Amygdala (tissue), 56 donors: ENCODE data around the gene PEAK1.

Experiments
- DNase-seq, 56 donors: peaks; one replicate each; lab custom pipeline; 2025; lab: John Stamatoyannopoulos, UW

Gene PEAK1

DNA sequence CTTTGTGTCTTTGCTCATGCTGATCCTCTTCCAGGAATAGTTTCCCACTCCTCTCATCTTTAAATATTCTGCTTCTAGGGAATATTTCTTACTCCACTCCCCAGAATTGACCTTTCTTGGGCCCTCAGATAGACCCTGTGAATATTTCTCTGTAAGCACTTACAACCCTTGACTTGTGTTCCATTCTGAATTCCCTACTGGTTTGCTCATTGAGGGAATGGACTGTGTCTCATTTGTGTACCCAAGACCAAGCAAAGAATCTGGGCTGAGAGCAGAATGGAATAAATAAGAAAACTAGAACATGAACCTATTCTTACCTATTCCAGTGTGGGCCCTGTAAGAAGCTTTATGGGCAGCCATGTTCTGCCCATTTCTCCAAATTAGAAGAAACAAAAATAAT is 276.3 kb downstream of the PEAK1 start:
- DNase-seq: no peak

DNA sequence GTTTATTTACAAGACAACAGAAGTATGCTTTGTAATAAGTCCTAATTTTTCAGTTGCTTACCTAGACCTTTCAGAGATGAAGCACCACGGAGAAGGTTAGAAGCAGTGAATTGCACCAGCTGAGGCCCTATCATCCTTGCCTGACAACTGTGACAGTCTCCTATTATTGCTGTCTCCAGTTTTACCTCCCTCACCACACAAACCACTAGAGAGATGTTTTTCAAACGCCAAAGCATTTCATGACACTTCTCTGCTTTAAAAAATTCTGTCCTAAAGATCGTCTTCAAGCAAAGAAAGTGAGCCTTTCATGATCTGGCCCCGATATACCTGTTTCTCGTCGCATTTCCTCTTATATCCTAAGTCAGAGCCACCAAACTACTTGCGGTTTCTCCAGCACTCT is 276.7 kb downstream of the PEAK1 start:
- no peak for DNase-seq

DNA sequence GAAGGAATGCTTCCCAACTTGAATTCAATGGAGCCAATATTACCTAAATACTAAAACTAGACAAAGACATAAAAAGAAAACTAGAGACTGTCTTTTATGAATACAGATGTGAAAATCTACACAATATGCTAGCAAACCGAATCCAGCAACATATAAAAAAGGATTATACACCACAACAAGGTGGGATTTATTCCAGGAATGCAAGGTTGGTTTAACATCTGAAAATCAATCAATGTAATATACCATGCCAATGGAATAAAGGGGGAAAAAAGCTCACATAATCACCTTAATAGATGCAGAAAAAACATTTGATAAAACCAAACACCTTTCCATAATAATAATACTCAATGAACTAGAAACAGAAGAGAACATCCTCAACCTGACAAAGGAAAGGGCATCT is 279.7 kb downstream of the PEAK1 start:
- no peak for DNase-seq

DNA sequence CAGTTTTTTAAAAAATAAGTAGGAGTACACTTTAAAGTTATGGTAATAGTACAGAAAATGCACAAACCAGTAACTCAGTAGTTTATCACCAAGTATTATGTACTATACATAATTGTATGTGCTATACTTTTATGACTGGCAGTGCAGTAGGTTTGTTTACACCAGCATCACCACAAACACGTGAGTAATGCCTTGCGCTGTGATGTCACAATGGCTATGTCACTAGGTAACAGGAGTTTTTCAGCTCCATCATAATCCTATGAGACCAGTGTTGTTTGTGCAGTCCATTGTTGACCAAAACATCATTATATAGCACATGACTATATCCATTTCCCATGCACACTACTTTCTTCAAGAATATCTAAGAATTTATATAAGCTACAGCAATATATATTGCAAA is 280.6 kb downstream of the PEAK1 start:
- no peak for DNase-seq

DNA sequence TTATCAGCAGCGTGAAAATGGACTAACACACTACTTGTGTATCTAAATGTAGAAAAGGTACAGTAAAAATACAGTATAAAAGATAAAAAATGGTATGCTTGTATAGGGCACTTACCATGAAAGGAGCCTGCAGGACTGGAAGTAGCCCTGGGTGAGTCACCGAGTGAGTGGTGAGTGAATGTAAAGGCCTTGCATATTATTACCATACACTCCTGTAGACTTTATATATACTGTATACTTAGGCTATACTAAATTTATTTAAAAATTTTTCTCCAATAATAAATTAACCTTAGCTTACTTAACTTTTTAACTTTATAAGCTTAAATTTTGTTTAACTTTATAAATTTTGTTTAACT is 281.8 kb downstream of the PEAK1 start:
- DNase-seq: no peak

DNA sequence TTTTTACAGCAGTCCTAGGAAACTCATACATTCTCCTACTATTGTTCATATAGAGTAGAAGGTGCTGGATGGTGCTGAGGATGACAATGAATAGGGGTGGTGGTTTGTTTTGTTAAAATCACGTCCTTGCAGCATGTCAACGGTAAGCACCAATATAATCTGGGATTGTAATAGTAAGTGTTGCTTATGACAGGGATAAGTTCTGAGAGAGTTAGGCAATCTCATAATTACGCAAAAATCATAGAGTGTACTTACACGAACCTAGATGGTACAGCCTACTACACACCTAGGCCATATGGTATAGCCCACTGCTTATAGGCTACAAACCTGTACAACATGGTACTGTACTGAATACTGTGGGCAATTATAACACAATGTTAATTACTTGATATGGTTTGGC is 284.7 kb downstream of the PEAK1 start:
- DNase-seq: no peak

DNA sequence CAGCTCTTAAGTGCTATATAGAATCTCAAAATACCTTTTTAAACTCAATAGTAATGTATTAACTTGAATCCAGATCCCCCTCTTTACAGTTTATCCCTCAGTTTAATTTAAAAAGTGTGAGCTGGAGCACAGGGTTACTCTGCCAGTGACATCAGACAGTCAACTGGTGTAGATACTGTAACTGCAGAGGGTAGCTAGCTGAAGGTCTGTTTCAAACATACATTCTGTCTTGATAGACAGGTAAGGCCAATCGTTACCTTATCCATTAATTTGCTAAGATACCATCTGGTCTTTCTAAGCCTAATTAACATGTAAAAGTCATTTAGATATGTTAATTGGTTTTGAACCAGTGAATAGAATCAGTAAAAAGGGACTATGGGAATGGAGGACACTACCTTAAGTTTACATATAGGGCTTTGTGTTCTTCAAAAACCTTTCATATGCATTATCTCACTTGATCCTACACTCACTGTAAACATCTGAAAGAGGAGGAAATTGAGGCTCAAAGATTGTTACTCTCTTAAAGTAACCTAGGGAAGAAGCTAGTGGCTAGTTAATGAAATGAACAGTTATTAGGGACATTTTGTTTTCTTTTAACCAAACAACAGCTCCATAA is 289.5 kb downstream of the PEAK1 start:
- DNase-seq: no peak

DNA sequence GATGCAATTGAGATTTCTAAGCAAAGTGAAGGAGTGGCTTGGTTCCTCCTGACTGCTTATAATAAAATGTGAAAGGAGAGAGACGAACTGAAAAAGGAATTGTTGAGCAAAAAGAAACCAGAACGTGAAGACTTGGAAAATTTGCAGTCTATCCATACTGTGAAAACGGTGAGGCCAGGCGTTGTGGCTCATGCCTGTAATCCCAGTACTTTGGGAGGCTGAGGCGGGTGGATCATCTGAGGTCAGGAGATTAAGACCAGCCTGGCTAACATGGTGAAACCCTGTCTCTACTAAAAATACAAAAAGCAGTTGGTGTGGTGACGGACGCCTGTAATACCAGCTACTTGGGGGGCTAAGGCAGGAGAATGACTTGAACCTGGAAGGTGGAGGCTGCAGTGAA is 292.3 kb downstream of the PEAK1 start:
- no peak for DNase-seq

DNA sequence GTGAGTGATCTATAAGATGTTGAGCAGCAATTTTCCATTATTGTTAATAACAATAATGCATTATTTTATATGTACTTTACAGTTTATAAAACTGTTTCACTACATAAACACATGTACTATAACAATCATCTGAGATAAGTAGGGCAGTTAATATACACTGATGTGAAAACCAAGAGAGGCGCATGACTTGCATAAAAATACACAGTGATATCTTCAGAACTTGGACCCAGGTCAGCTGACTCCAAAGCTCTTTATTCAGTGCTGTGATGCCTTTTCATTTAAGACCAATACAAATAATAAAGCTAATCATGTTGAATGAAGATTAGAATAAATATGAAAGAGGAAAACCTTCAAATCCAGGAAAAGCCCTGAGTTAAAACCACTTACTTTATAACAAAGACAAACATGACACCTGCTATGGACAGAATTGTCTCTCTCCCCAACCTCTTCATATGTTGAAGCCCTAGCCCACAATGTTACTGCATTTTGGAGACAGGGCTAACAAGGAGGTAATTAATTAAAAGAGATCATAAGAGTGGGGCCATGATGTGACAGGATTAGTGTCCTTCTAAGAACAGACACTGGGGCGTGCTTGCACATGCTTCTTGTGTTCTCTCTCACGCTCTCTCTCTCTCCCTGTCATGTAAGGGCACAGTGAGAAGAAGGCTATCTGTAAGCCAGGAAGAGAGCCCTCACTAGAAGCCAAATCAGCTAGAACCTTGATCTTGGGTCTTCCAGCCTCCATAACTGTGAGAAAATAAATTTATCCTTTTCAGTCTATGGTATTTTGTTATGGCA is 293.2 kb downstream of the PEAK1 start:
- no peak for DNase-seq

DNA sequence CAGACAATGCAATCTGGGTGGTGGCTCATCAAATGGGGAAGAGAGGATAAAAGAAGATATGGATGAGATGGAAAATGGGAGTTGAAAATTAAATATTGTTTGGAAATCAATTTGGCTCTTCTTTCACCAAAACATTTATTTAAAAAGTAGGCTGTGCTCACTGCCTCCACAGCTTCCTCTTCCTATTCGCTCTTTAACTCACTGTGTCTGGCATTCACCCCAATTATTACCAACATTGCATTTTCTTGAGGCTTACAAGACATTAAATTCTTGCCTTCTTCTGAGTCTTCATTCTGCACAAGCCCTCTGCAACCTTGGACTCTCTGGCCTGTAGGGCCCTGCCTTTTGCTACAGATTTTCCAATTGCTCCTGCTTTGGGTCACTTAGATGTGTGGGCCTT is 296.1 kb downstream of the PEAK1 start:
- DNase-seq: no peak

DNA sequence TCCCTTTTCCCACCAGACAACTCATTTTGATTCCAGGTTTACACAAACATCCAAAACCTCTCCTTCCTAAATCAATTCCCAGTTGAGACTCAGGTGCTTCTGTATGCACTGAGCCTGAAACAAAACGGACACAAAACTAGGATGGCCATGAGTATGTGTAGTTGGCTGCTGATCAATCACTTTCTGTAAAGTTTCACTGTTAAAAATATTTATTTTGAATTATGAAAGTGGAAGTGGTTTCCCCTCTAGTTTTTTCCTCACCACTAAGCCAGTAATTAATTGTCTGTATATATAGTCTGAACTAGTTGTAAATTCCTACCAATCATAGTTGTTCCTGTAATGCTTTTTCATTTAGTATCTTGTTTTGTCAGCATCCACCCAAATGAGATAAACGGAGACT is 297.3 kb downstream of the PEAK1 start:
- DNase-seq: no peak

DNA sequence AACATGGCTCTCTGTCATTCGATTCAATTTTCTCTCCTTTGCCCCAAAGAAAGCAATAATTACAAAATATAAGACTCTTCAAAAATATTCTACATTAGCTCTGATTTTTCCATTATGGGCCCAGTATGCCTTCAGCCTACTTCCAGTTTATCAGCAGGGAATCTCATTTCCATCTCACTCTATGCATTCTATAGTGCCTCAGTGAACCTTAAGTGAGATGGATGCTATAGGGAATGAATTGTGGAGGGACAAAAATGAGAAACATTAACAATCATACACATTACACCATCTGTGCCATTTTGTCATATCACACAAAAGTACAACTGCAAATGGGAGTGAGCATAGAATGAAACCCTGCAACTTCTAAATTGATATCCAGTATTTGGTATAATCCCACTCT is 298.3 kb downstream of the PEAK1 start:
- no peak for DNase-seq

DNA sequence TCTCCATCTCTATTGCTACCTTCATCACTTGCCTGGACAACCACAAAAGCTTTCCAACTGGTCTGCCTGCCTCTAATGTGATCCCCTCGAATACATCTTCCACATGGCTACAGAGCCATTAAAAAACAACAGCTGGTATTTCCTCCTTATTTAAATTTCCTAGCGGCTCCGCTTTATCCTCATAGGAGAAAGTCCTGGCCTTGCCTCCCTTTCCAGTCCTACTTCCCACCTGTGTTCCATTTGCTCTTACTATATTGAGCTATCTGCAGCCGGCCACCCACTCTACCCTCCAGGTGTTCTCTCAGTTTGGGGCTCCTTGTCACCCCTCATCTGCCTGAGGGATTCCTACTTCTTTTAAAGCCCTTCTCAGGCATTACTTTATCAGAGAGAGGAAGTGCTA is 299.3 kb downstream of the PEAK1 start:
- no peak for DNase-seq

DNA sequence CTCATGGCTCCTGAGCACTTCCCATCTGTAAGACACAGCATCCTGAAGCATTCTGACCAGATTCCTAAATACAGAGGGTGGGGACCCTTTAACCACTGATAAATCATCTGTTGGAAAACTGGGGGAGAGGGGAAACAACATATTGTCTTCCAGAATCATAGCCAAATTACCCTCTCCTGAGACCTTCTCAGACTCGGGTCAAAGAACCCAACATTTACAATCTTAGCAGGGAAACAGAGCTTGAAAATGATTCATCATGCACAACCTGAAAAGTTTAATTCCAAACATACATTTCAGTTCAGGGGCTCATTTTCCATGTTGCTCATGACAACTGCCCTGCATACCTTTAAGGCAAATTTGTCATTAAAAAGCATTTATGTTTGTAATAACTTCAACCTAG is 300.5 kb downstream of the PEAK1 start:
- no peak for DNase-seq

DNA sequence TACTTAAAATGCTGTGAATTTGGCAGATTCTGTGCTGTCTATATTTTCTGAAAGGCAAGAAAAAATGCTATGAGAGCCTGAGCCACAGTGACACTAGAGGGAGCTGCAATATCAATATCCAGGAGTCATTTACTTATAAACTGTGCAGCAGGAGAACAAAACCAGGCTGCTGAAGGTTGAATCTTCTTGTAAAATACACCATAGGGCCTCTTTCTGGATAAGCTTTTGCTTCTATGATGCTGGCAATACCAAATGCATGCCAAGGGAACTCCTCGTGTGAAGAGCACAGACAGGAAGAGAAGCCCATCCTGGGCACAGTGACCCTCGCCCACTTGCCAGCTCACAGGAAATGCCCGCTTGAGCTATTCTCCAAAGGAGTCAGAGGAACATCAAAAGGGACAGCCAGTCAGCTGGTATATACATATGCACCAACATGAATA is 301.0 kb downstream of the PEAK1 start:
- DNase-seq: peak in 21 of 56 donors; percentile 3 to 82 (median 28)

DNA sequence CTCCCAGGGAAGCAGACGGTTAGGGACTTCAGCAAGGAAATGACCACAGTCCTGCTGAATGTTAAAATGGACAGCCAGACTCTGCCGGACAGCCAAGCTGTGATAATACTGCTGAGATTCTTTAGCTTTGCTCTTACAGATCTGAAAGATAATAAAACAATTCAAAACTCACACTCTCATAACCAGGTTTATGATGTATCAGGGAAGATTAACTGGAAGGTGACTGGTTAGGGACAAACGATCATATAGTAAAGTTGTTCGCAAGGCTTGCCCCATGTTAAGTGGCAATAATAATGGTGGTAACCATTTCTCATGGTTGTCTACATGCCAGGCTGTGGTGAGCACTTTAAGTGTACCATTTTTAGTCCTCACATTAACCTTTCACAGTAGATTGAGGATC is 304.7 kb downstream of the PEAK1 start:
- DNase-seq: no peak

DNA sequence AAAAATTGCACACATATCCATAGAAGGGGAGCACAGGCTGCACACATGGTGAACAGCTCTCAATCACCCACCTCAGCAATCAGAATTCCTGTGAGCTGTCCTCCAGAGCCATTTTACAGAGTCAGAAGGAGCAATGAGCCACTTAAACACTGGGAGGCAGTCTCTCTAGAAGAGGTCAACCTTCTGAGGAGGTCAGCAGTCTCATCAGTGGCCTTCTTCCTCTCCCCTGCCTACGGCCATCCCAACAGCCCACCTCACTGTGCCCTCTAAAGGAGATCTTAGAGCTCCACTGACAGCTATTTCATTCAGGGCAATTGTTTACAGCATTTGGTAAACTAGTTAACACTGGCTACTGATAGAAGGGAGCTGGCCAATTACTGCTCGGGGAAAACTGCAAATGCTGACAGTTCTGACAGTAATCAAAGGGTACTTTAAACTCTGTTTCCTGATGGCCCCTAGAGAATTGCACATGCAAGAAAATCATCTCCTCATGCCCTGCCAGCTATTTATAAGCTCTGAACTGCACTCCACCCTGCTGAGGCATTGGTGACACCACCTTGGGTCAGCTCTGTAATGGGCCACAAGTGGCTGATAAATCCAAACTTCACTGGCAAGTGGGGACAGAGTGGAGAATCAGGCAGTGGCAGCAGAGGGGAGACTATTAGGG is 306.9 kb downstream of the PEAK1 start:
- DNase-seq: no peak

DNA sequence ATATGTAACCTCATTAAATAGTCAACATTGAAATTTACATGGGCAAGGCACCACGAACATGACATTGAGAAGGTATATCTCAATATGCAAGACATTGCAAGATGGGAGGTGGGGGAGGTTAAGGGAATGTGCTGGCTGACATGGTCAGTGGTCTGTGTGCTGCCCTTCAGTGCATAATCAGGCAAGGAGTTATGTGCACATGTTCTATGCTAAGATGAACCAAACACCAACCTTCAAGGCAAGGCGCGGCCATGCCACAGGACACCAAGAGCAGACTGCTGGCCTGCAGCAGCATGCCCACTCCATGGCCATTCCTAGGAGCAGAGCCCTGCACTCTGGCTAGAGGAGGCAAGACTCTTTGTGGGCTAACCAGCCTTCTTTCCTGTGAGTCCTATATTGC is 308.1 kb downstream of the PEAK1 start:
- no peak for DNase-seq

DNA sequence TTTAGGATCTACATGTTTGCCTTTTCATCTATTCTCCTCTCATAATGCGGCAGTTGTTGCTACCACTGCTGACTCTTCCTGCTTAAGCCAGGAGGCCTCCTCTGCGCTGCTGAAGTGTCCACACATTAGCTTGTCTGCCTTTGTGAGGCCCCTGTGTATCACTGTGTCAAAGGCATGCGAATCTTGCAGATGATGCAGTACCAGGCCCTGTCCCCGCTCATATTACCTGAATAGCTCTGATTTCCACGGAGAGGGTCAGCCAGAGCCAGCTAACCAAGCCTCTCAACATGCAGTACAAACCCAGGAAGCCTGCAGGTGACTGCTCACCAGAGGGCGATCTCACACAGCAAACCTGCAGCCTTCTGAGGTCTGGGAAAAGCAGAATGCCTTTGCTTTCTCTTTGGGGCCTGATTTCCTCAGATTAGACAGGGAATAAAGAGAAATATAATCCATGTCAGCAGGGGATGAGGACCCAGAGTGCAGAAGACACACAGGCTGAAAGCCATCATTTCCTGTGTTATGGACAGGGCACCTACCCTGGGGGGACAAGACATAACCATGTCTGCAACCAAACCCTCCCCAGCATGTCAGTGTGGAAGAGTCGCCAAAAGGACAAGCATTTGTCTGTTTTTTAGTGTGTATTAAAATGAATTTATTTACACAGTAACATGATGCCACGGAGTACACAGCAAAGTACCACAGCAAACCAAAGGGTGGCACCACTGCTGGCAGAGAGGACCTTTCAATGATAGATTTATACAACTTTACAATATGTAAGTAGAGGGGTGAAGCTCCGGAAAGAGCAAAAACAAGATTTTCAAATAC is 312.2 kb downstream of the PEAK1 start:
- DNase-seq: peak in 35 of 56 donors; percentile 3 to 67 (median 25)

DNA sequence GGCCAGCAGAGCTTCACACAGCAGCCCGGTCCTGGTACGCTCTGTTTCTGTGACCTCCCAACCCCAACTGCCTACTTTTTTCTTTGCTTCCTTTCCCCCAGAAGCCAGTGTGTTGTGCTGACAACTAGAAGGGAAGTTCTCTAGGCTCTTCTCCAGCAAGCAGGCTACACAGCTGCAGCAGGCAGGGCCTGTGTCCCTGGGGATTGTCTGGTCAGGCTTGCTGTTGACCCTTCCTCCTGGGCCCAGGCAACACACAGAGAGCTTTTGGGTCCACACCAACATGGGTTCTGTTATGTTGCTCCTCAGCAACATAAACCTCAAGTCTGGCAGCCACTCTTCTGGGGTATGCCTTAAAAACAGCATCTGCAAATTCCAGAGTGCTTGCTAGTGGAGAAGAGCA is 312.8 kb downstream of the PEAK1 start:
- peak in 1 of 56 donors; percentile 3 for DNase-seq

DNA sequence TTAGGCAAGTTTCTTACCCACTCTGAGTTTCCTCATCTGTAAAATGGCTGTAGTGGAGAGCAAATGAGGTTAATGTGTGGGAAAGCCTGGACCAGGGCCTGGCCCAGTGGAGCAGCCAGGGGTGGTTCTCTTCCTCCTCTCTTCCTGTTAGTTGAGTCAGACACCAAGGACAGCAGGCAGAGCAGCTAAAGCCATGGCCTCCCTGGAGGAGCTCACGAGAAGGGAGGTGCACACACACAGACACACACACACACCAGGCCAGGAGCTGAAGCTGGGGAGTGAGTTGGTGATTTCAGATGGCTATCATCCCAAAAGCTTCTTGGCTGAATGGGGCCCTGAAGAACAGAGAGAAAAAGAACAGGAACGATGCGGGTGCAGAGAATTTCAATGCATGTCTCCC is 315.7 kb downstream of the PEAK1 start:
- no peak for DNase-seq
